CD4-positive, alpha-beta T cell treated with Interleukin-10 for 1 hour (primary cell): ENCODE results near the gene TMEM165.

Experiments used
- DNase-seq: peaks from one replicate; pipeline ENCODE4 v3.0.0-alpha.2; 2020

TMEM165 gene

GRCh38 chr4:55469979-55470378 is 74.2 kb downstream of the TMEM165 start:
- DNase-seq = no peak
